AG04449 (cell line): ENCODE data around the gene CCDC59.
"Not testable (repeated sequence)": the region's sequence is repeated elsewhere in the genome, so short reads cannot be mapped to it uniquely, and the experiment has no call there.

Experiments
- CTCF ChIA-PET: fragments of 350-600 bp; formaldehyde crosslinking; extraction: SDS; loops from one replicate; lab custom pipeline; 2021; ENCODE audit warnings: antibody characterized with exemption; lab: Yijun Ruan, JAX
- POLR2A ChIA-PET: fragments of 400-600, 350-600 bp; formaldehyde crosslinking; extraction: SDS; loops from one replicate; lab custom pipeline; 2020; ENCODE audit warnings: antibody characterized with exemption, inconsistent platforms; lab: Yijun Ruan, JAX
- DNase-seq: peaks from one replicate; pipeline ENCODE4 v3.0.0-alpha.2; 2010; ENCODE audit warnings: low read depth, low spot score
- H3K4me3 ChIP-seq: 2 replicates; pipeline ENCODE4 v1.5.1; 2011; ENCODE audit warnings: low read depth, mild to moderate bottlenecking, control low read depth, low read length
- CTCF ChIP-seq: IDR thresholded peaks from one replicate; pipeline ENCODE4 v1.5.1; 2011; ENCODE audit warnings: mild to moderate bottlenecking, moderate library complexity, low read length, control low read depth, inconsistent platforms; ENCODE audit not compliant: insufficient read depth; ENCODE audit errors: missing control alignments

CCDC59 gene

GRCh38 chr12:82361461-82361915 lies 3.3 kb upstream of the CCDC59 start:
- no peak overlapping the region for H3K4me3 ChIP-seq
- ChIA-PET POLR2A (no interaction called here), CTCF (interaction anchor here (1.8 to 2.1 kb wide), 2 partner anchors 10 to 13 kb away, joined by 3 to 5 read pairs; no protein-coding TSS in a partner anchor)
- no peak for TF ChIP-seq CTCF
- no peak for DNase-seq

DNA sequence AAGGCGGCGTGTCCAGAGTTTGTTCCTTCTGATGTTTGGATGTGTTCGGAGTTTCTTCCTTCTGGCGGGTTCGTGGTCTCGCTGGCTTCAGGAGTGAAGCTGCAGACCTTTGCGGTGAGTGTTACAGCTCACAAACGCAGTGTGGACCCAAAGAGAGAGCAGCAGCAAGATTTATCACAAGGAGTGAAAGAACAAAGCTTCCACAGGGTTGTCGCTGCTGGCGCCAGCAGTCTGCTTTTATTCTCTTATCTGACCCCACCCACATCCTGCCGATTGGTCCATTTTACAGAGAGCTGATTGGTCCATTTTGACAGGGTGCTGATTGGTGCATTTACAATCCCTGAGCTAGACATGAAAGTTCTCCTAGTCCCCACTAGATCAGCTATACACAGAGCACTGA lies 2.6 kb upstream of the CCDC59 start:
- DNase-seq, POLR2A ChIA-PET, H3K4me3 ChIP-seq: not testable (repeated sequence)
- CTCF ChIA-PET = interaction anchor here (1.8 to 2.1 kb wide), 2 partner anchors 11 to 14 kb away, joined by 3 to 5 read pairs; no protein-coding TSS in a partner anchor

DNA sequence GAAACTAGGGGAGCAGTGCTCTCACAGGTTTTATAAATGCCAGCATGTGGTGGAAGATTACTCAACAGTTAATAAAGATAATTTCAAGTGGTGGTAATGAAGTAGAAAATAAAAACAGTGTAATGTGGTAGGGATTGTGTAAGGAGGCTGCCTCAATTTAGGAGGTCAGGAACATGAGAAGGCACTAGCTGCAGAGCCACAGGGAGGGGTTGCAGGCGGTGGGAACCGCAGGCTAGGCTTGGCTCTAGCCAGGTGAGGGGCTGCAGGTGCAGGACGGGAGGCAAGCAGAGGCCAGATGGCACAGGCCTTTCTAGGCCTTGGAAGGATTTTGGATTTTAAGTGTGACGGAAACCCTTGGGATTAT lies 910 bp upstream of the CCDC59 start:
- ChIA-PET CTCF (interaction anchor here (0.9 to 2.9 kb wide), 16 partner anchors 9 to 1715 kb away, joined by 3 to 31 read pairs (median 5); no protein-coding TSS in a partner anchor), POLR2A (no interaction called here)
- DNase-seq = no peak
- peak overlapping the region; percentile 93 for H3K4me3 ChIP-seq
- TF ChIP-seq CTCF = no peak

DNA sequence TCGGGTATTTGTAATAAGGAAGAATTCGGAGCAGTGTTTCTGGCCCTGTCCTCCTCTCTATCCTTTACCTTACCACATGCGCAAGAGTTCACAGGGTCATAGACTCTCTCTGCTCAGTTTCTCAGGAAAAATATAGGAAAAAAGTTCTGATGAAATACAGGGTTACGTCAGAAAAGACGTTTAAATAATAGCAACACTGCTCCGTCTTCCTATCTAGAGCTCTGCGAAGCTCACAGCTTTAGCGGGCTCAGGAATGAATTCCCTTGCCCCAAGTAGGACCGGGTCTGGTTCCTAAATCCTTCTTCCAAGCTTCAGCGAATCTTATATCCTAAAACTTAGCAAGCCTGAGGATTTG lies 365 bp downstream of the CCDC59 start:
- POLR2A ChIA-PET = no interaction called here
- no peak for DNase-seq
- CTCF ChIA-PET = interaction anchor here (0.7 to 2.9 kb wide), 13 partner anchors 11 to 1716 kb away, joined by 3 to 31 read pairs (median 5); no protein-coding TSS in a partner anchor
- H3K4me3 ChIP-seq = peak overlapping the region; percentile 93
- TF ChIP-seq CTCF = no peak

GRCh38 chr12:82357340-82357739 lies 847 bp downstream of the CCDC59 start:
- no peak for DNase-seq
- TF ChIP-seq CTCF = no peak
- CTCF ChIA-PET = interaction anchor here (1.1 to 2.9 kb wide), 7 partner anchors 11 to 713 kb away, joined by 3 to 14 read pairs (median 7); no protein-coding TSS in a partner anchor
- POLR2A ChIA-PET = no interaction called here
- peak overlapping the region; percentile 93 for H3K4me3 ChIP-seq

GRCh38 chr12:82351390-82351789 lies 6.8 kb downstream of the CCDC59 start:
- TF ChIP-seq CTCF = no peak
- no peak for DNase-seq
- ChIA-PET POLR2A (no interaction called here), CTCF (no interaction called here)
- H3K4me3 ChIP-seq = no peak overlapping the region

- DNase-seq = no peak
- no peak overlapping the region for H3K4me3 ChIP-seq
- no peak for TF ChIP-seq CTCF
- ChIA-PET CTCF (interaction anchor here (0.9 to 1.7 kb wide), 2 partner anchors 8 to 22 kb away, joined by 3 to 4 read pairs; partner anchors contain the start of genes CCDC59 and METTL25), POLR2A (no interaction called here)
Observed at GRCh38 chr12:82350161-82350560, 8.0 kb downstream of the CCDC59 start.
